Measurements from ENCODE around the gene TBX3.

TBX3 gene

GRCh38 chr12:114648711-114649110 lies 35.3 kb downstream of the TBX3 start:
- Histone ChIP-seq H3K9me2 (replicated peaks; ENCODE audit: insufficient read depth, low read length) (no peaks in the 10 kb centered on the region), H3K36me3 (replicated peaks; ENCODE audit: insufficient read depth, low read length) (no peaks in the 10 kb centered on the region), H3K4me2 (ENCODE audit: low read depth, low read length) (no peak overlapping the region), H3K79me2 (ENCODE audit: low read length) (no peaks in the 10 kb centered on the region), H3K4me1 (ENCODE audit: low read length) (no peaks in the 10 kb centered on the region), H3F3A (ENCODE audit: insufficient read depth, low read length) (no peaks in the 10 kb centered on the region), H3K4me3 (ENCODE audit: low read length) (no peak overlapping the region), H3K9me3 (replicated peaks; ENCODE audit: insufficient read depth, low read length) (no peaks in the 10 kb centered on the region), H3K27ac (ENCODE audit: low read length) (no peak overlapping the region), H2AFZ (ENCODE audit: low read length) (no peak overlapping the region), H3K9ac (ENCODE audit: low read length) (no peak overlapping the region), H3K27me3 (replicated peaks; ENCODE audit: insufficient read depth, low read length) (no peaks in the 10 kb centered on the region), H4K20me1 (ENCODE audit: insufficient read depth, low read length) (no peaks in the 10 kb centered on the region)
- TF ChIP-seq EZH2phosphoT487 (IDR thresholded peaks at IDR 0.05; ENCODE audit: low read length) (no peak), EZH2 (optimal IDR thresholded peaks at IDR 0.05; ENCODE audit: low read depth, low read length) (no peak), CTCF (IDR thresholded peaks at IDR 0.05; ENCODE audit: low read length) (no peak)
- DNase-seq: no peak

GRCh38 chr12:114638790-114639435 lies 45.1 kb downstream of the TBX3 start:
- Histone ChIP-seq H3K9me3 (replicated peaks; ENCODE audit: insufficient read depth, low read length) (no peaks in the 10 kb centered on the region), H3K27me3 (replicated peaks; ENCODE audit: insufficient read depth, low read length) (no peaks in the 10 kb centered on the region), H4K20me1 (ENCODE audit: insufficient read depth, low read length) (no peaks in the 10 kb centered on the region), H3K9me2 (replicated peaks; ENCODE audit: insufficient read depth, low read length) (no peaks in the 10 kb centered on the region), H3K79me2 (ENCODE audit: low read length) (no peaks in the 10 kb centered on the region), H3K4me1 (ENCODE audit: low read length) (no peaks in the 10 kb centered on the region), H3K36me3 (replicated peaks; ENCODE audit: insufficient read depth, low read length) (no peaks in the 10 kb centered on the region), H3F3A (ENCODE audit: insufficient read depth, low read length) (no peaks in the 10 kb centered on the region), H3K9ac (ENCODE audit: low read length) (no peak overlapping the region), H3K27ac (ENCODE audit: low read length) (no peak overlapping the region), H3K4me3 (ENCODE audit: low read length) (no peak overlapping the region), H2AFZ (ENCODE audit: low read length) (no peak overlapping the region), H3K4me2 (ENCODE audit: low read depth, low read length) (no peak overlapping the region)
- TF ChIP-seq EZH2phosphoT487 (IDR thresholded peaks at IDR 0.05; ENCODE audit: low read length) (no peak), CTCF (IDR thresholded peaks at IDR 0.05; ENCODE audit: low read length) (no peak), EZH2 (optimal IDR thresholded peaks at IDR 0.05; ENCODE audit: low read depth, low read length) (no peak)
- no peak for DNase-seq

GRCh38 chr12:114636723-114637480 lies 47.1 kb downstream of the TBX3 start:
- Histone ChIP-seq H3K4me3 (ENCODE audit: low read length) (no peak overlapping the region), H3K9me2 (replicated peaks; ENCODE audit: insufficient read depth, low read length) (no peaks in the 10 kb centered on the region), H3F3A (ENCODE audit: insufficient read depth, low read length) (no peaks in the 10 kb centered on the region), H2AFZ (ENCODE audit: low read length) (no peak overlapping the region), H3K4me2 (ENCODE audit: low read depth, low read length) (no peak overlapping the region), H3K36me3 (replicated peaks; ENCODE audit: insufficient read depth, low read length) (no peaks in the 10 kb centered on the region), H4K20me1 (ENCODE audit: insufficient read depth, low read length) (no peaks in the 10 kb centered on the region), H3K9ac (ENCODE audit: low read length) (no peak overlapping the region), H3K79me2 (ENCODE audit: low read length) (no peaks in the 10 kb centered on the region), H3K27ac (ENCODE audit: low read length) (no peak overlapping the region), H3K27me3 (replicated peaks; ENCODE audit: insufficient read depth, low read length) (no peaks in the 10 kb centered on the region), H3K9me3 (replicated peaks; ENCODE audit: insufficient read depth, low read length) (no peaks in the 10 kb centered on the region), H3K4me1 (ENCODE audit: low read length) (no peaks in the 10 kb centered on the region)
- TF ChIP-seq CTCF (IDR thresholded peaks at IDR 0.05; ENCODE audit: low read length): no peak
- TF ChIP-seq EZH2 (optimal IDR thresholded peaks at IDR 0.05; ENCODE audit: low read depth, low read length): no peak
- no peak for TF ChIP-seq EZH2phosphoT487 (IDR thresholded peaks at IDR 0.05; ENCODE audit: low read length)
- DNase-seq: no peak

All from MM.1S (cell line).